HG03571 (cell line): Measurements from ENCODE around the gene HENMT1.

Source experiments
- ATAC-seq: cut with Tn5 transposase; IDR thresholded peaks from one replicate; pipeline ENCODE4 v1.9.1; 2021; ENCODE audit not compliant: unreplicated experiment

HENMT1 gene

DNA sequence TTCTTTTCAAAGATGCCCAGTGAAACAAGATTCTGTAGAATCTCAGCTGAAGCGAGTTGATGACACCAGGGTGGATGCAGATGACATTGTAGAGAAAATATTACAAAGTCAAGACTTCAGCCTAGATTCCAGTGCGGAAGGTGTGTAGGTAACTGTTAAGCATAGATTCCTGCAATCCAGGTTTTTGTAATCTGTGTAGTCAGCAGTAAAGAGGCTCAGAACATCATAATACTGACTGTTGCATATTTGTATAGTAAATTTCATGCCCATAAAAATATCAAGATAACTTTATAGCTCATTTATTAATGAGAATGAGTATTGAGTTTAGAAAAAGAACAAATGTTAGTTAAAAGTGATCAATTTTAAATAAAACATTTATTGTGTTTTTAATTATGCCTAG, 32.2 kb downstream of the HENMT1 start:
- ATAC-seq = no peak

DNA sequence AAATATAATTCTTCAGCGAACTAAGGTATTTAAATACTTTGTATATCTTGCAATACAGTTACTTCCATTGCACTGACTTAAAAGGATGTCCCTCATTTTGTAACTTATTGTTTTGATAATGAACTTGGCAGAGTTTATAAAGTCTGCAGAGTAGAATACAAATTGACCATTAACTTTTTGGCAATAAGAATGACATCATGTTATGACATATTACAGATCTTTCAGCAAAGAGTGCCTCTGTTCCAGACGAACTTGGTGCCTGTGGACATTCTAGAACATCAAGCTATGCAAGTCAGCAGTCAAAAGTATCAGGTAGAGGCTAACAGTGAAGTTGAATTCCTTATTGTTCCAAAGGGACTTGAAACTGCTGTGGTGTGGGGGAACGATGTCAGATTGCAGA, 32.9 kb downstream of the HENMT1 start:
- ATAC-seq = no peak

DNA sequence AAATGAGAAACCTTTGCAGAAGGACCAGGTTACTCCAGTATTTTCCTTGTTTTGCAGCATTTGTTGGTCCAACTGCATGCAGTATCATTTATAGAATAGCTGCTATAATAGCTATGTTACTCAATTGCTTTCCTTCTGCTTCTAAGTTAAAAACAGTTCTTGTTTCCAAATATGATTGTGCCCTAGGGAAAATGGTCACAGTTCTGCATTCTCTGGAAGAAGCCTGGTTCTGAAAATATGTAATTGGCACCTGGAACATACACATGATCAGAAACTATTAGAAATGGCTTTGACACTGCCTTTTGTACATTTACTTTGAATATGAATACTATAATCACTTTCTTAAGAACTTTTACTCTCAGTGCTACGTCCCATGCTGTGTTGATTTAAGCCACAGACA, 33.6 kb downstream of the HENMT1 start:
- ATAC-seq = no peak

DNA sequence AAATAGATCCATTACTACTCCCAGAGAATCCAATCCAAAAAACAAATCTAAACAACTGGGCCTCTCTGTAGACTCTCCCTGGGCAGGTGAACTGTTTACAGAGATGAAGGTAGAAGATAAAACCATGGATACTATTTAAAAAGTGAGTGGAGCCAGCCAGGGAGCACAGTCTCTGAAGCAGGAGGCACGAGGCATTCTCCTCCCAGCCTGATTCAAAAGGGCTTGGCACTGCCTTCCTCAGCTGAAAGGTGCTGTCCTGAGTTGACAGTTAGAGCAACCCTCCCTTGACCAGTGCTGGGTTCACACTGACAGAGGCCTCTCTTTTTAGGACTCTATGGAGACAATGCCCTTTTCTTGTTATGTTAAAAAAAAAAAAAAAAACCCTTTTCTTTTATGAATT, 36.8 kb downstream of the HENMT1 start:
- ATAC-seq = no peak

DNA sequence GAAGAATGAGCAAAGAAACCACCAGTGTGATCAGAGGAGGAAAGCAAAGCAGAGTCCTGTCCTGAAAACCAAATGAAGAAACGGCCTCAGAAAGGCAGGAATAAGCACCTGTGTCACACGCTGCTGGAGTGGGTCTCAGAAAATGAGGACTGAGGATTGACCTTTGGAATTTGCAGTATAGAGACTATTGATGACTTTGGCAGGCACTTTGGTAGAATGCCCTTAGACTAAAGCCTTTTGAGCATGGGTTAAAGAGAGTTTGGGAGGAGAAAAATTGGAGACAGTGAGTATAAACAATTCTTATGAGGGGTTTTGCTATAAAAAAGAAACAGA, 43.2 kb downstream of the HENMT1 start:
- no peak for ATAC-seq

DNA sequence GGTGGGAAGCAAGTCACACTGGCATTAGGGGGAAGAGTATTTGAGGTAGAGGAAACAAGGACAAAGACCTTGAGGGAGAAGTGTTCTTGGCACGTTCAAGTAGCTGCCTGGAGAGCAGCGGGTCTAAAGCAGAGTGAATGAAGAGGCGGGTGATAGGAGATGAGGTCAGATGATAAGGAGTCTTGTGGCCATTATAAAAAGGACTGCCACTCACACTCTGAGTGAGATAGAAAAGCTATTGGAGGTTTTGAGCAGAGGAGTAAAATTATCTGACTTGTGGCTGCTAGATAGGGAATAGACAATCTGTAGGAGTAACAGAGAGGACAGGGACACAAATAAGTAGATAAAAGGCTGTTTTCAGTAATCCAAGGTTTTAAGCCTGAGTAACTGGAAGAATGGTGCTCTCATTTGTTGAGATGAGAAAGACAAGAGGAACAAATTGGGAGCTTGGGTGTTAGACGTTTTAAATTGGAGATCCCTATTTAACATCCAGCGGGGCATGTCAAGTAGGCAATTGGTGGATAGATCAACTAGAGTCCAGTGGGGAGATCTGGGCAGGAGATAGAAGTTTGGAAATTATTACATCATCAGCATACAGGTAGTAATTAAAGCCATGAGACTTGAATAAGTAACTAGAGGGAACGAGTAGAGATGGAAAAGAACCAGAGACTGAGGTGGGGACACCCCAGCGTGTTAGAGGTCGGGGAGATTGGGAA, 43.7 kb downstream of the HENMT1 start:
- ATAC-seq = no peak

DNA sequence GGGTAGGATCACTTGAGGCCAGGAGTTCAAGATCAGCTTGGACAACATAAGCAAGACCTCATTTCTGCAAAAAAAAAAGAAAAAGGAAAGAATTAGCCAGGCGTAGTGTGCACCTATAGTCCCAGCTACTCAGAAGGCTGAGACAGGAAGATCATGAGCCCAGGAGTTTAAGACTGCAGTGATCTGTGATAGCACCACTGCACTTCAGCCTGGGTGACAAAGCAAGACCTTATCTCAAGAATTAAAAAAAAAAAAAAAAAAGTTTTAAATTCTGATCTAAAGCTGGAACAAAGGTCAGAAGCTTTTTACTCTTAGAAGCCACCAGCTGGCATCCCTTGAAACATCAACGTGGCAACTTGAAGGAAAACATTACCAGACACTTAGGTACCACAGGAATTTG, 45.3 kb downstream of the HENMT1 start:
- ATAC-seq = no peak

DNA sequence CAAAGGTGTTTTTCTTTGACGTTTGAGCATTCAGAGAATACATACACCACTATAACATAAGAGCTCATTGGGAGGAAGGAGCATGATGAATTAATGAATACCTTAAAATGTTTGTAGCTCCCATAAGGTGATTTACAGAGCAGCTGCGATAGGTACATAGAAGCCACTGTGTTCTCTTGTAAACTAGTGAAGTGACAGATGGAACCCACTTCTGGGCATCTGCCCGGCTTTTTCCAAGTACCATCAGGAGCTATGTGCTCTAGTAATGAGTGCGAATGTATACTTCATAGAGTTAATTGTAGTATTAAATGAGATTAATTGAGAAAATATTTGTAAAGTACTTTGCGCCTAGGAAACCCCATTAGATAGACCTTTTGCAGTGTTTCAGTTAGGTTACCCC, 48.4 kb downstream of the HENMT1 start:
- ATAC-seq = no peak

DNA sequence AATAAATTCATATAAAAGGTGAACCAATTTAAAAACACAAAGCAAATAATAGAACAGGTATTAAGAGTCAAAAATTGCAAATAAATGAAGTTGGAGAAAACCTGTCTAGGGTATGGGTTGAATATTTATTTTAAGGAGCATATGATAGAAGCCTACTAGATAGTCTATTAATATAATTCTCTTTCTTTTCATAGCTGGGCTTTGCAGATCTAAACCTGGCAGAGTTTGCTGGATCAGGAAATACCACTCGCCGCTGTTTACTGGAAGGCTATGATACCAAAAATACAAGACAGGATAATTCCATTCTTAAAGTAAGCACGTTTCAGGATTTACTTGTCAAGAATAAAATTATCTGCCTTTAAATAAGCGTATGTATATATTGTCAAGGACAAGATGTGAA, 48.9 kb downstream of the HENMT1 start:
- no peak for ATAC-seq

DNA sequence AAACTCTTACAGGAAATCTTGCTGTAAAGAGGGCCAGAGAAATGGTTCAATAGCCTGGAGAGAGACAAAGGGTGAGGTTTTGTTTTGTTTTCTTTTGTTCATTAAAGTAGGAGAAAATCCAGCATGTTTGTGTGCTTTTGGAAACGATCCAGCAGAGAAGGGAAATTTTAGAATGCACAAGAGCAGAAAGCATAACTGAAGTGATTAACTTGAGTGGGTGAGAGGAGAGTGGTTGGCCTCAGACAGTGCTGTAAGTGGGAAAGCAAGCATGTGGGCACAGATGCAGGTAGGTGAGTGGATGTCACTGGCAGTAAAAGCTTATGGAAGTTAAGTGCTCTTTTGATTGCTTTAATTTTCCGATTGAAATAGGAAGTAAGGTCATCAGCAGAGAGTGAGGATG, 50.8 kb downstream of the HENMT1 start:
- ATAC-seq = no peak

DNA sequence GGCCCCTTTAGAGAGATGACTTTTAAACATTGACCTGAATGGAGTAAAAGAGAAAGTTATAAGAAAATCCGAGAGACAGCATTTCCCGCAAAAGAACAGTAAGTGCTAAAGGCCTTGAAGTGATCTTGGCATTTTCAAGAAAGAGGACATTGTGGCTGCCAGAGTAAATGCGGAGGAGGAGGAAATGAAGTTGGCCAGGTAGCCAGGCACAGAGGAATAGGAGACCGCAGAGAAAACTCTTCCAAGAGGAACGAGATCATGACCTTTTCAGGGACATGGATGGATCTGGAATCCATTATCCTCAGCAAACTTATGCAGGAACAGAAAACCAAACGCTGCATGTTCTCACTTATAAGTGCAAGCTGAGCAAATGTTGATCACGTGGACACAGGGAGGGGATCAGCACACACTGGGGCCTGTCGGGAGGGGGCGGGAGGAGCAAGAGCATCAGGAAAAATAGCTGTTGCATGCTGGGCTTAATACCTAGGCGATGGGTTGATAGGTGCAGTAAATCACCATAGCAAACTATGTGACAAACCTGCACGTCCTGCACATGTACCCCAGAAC, 51.3 kb downstream of the HENMT1 start:
- ATAC-seq = no peak

DNA sequence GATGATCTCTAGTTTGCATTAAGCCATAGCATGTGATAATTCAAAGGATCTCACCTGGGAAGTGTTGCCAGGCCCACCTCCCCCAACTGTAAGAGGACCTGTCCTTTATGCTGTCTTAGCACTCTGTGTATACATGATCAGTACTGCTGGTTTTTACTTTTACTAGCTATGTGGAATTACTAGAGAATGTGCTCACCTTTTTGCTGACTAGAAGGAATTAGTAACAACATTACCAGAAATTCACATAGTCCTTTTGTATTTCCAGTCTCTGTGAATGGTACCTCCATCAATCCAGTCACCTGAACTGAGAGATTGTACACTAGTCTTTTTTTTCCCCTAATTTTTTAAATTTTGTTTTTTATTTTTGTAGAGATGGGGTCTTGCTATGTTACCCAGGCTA, 54.4 kb downstream of the HENMT1 start:
- no peak for ATAC-seq

DNA sequence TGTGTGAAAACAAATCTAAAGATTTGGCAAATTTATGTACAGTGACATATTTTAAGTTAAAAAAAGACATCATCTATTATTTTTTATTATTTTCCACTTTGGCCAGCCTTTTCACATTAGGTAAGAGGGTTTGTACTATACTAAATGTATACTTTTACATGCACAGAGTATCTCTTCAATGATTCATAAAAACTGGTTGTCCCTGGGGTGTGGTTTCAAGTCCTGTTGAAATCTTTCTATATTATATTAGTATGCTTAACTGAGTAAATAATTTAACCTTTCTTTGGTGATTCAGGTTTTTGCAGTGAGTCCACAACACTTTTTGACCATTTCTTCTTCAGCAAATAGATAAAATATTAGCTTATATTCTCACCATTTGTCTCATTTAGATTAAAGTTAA, 55.3 kb downstream of the HENMT1 start:
- no peak for ATAC-seq

DNA sequence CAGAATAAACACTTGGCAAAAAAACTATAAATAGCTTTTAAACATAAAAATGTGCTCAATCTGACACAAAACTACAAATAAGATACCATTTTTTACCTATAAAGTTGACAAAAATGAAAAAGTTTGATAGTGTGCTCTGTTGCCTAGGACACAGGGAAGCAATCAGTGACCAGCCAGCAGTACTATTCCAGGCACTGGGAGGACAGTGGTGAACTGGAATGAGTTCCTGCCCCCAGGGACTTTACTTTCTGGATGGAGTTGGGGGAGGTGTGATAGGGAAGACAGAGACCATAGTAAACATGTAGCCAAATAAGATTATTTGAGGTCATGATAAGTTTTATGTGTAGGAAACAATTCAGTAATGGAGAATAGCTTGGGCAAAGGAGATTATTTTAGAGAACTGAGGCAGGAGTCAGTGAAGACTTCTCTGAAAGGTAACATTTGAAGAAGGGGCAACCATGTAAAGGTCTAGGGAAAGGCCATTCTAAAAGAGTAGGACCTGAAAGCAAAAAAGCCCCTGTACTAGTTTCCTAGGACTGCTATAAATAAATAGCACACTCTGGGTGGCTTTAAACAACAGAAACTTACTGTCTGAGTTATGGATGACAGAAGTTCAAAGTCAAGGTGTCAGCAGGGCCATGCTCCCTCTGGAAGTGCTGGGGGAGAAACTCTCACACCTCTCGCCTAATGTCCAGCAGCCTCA, 59.0 kb downstream of the HENMT1 start:
- ATAC-seq = no peak

DNA sequence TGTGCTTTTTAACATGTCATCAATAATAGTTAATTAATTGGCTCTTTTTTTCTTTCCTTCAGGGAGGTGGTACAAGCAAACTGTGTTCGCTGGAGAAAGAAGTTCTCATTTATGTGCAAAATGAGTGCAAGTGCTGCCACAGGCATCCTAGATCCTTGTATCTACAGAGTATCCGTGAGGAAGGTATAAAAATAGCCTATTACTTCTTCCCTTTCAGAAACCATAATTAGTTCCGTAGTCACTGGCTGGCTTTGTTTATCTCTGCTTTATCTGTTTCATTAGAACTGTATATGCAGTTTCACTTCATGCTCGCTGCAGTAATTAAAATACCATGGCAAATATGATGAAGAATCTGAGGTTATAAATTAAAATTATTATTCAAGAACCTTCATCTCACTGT, 60.4 kb downstream of the HENMT1 start:
- ATAC-seq = no peak

DNA sequence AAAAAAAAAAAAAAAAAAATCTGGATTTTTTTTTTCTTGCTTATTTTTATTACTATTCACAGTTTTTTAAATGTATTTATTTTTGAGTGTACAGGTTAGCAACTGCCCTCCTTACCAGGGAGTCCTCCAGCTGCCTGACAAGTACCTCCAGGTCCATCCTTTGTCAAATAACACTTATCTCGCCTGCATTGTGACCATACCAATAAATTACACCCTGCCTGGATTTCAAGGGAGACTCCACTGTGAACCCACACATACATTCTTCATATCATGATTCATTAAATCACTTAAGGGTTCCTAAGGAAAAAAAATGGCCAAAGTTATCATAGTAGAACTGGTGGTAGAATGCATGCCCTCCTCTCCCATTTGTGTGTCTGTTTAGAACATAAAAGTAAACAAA, 62.6 kb downstream of the HENMT1 start:
- ATAC-seq = no peak
